ENCODE results near the gene COL19A1.
"Not testable (repeated sequence)": the region's sequence is repeated elsewhere in the genome, so short reads cannot be mapped to it uniquely, and the experiment has no call there.

Gene COL19A1

GRCh38 chr6:69883551-69883950 is 17.2 kb downstream of the COL19A1 start:
- no peak for DNase-seq (ENCODE audit: low read depth, low spot score)
- in situ Hi-C loops (cut with HindIII; ENCODE audit: low sequenced_read_pairs): no loop called here
- no peak overlapping the region for H3K4me3 ChIP-seq (ENCODE audit: low read depth, low read length)
- TF ChIP-seq CTCF (IDR thresholded peaks at IDR 0.05; ENCODE audit: low read depth, low read length): no peak

- no peak for DNase-seq (ENCODE audit: low read depth, low spot score)
- H3K4me3 ChIP-seq (ENCODE audit: low read depth, low read length): no peak overlapping the region
- in situ Hi-C loops (cut with HindIII; ENCODE audit: low sequenced_read_pairs): no loop called here
- TF ChIP-seq CTCF (IDR thresholded peaks at IDR 0.05; ENCODE audit: low read depth, low read length): no peak
Measured at GRCh38 chr6:69884231-69884630, 17.9 kb downstream of the COL19A1 start.

- H3K4me3 ChIP-seq (ENCODE audit: low read depth, low read length): no peak overlapping the region
- in situ Hi-C loops (cut with HindIII; ENCODE audit: low sequenced_read_pairs): no loop called here
- peak; percentile 15 for DNase-seq (ENCODE audit: low read depth, low spot score)
- TF ChIP-seq CTCF (IDR thresholded peaks at IDR 0.05; ENCODE audit: low read depth, low read length): no peak
Measured at GRCh38 chr6:69887026-69887425, 20.7 kb downstream of the COL19A1 start.

GRCh38 chr6:69887714-69888345 is 21.5 kb downstream of the COL19A1 start:
- no peak for DNase-seq (ENCODE audit: low read depth, low spot score)
- H3K4me3 ChIP-seq (ENCODE audit: low read depth, low read length): no peak overlapping the region
- in situ Hi-C loops (cut with HindIII; ENCODE audit: low sequenced_read_pairs): no loop called here
- TF ChIP-seq CTCF (IDR thresholded peaks at IDR 0.05; ENCODE audit: low read depth, low read length): no peak

GRCh38 chr6:69888482-69889233 is 22.3 kb downstream of the COL19A1 start:
- H3K4me3 ChIP-seq (ENCODE audit: low read depth, low read length): no peak overlapping the region

GRCh38 chr6:69889234-69889974 is 23.0 kb downstream of the COL19A1 start:
- H3K4me3 ChIP-seq (ENCODE audit: low read depth, low read length); in situ Hi-C loops (cut with HindIII; ENCODE audit: low sequenced_read_pairs); DNase-seq (ENCODE audit: low read depth, low spot score): not testable (repeated sequence)

More at GRCh38 chr6:69888482-69889233, 22.3 kb downstream of the COL19A1 start:
- no peak for DNase-seq (ENCODE audit: low read depth, low spot score)
- in situ Hi-C loops (cut with HindIII; ENCODE audit: low sequenced_read_pairs): no loop called here
- no peak for TF ChIP-seq CTCF (IDR thresholded peaks at IDR 0.05; ENCODE audit: low read depth, low read length)

- DNase-seq (ENCODE audit: low read depth, low spot score); in situ Hi-C loops (cut with HindIII; ENCODE audit: low sequenced_read_pairs); H3K4me3 ChIP-seq (ENCODE audit: low read depth, low read length): not testable (repeated sequence)
Measured at GRCh38 chr6:69892561-69892960, 26.2 kb downstream of the COL19A1 start.

GRCh38 chr6:69893266-69893665 is 26.9 kb downstream of the COL19A1 start:
- in situ Hi-C loops (cut with HindIII; ENCODE audit: low sequenced_read_pairs); H3K4me3 ChIP-seq (ENCODE audit: low read depth, low read length); DNase-seq (ENCODE audit: low read depth, low spot score): not testable (repeated sequence)
